ENCODE measurements around the gene USP46. TPM values are rescaled to one million over a fixed set of nuclear protein-coding genes. Genes with fewer than 3 reads are reported as not detected.

USP46 gene
- total RNA-seq, 1 experiment from 2014 or later, result 15.5 TPM

- no TSS peak for BruUV-seq (replicated peaks)
- Histone ChIP-seq H3K27me3 (ENCODE audit: control insufficient read depth, insufficient read depth, low read length) (no peaks in the 10 kb centered on the region), H3K9me3 (ENCODE audit: control insufficient read depth, insufficient read depth, low read depth, low read length) (no peaks in the 10 kb centered on the region), H3K4me1 (ENCODE audit: control insufficient read depth, insufficient read depth, low read length) (no peaks in the 10 kb centered on the region; the same call in 1 of the 2 replicates), H3K36me3 (ENCODE audit: control insufficient read depth, insufficient read depth, low read length) (peaks cover 2% of the 10 kb centered on the region; the same call in 1 of the 2 replicates), H3K27ac (ENCODE audit: low read length) (no peak overlapping the region), H3K4me3 (ENCODE audit: low read depth in 2 of 2, low read length in 2 of 2) (no peak overlapping the region)
- in situ Hi-C loops (cut with HindIII; ENCODE audit: low pct_unique_long_range_greater_than_20kb, low sequenced_read_pairs) (no loop called here), intact Hi-C loops (cut with micrococcal nuclease; ENCODE audit: unreplicated experiment) (loop anchor here (2.0 to 10.0 kb wide), 2 partner anchors 110 to 288 kb away; no protein-coding TSS in a partner anchor)
- ChIA-PET CTCF (interaction anchor here (0.6 kb wide), 1 partner anchor 76 kb away, joined by 5 read pairs; no protein-coding TSS in a partner anchor), POLR2A (no interaction called here)
- ATAC-seq (no peak), DNase-seq (ENCODE audit: low read depth, low spot score) (no peak)
- no peak for TF ChIP-seq REST (IDR thresholded peaks at IDR 0.05; ENCODE audit: insufficient read depth in 1 of 2, low read depth in 2 of 2, low read length in 1 of 2)
- no peak for TF ChIP-seq TCF7L2 (IDR thresholded peaks at IDR 0.05; ENCODE audit: low read depth, low read length)
- TF ChIP-seq SIN3A (IDR thresholded peaks at IDR 0.05; ENCODE audit: borderline replicate concordance, insufficient read depth, low read depth, low read length), result no peak
- TF ChIP-seq CTCF (IDR thresholded peaks at IDR 0.05), result no peak
- TF ChIP-seq POLR2AphosphoS5 (IDR thresholded peaks at IDR 0.05; ENCODE audit: low read depth, low read length), result no peak
Observed at GRCh38 chr4:52664479-52664878, 5.4 kb upstream of the USP46 start.

DNA sequence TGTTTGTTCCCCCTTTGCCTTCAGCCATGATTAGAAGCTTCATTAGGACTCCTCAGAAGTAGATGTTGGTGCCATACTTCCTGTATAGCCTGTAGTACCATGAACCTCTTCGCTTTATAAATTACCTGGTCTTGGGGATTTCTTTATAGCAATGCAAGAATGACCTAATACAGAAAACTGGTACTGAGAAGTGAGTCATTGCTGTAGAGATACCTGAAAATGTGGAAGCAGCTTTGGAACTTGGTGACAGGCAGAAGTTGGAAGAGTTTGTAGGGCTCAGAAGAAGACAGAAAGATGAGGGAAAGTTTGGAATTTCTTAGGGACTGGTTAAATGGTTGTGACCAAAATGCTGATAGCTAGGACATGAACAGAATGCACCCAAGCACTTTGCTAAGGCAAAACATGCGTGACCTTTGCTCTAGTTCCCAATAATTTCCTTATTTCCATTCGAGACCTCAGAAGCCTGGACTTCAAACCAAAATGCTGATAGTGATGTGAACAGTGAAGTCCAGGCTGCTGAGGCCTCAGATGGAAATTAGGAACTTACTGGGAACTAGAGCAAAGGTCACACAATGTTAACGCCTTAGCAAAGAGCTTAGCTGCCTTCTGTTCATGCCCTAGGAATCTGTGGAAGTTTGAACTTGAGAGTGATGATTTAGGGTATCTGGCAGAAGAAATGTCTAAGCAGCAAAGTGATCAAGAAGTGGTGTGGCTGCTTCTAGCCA lies 3.0 kb upstream of the USP46 start:
- intact Hi-C loops (cut with micrococcal nuclease; ENCODE audit: unreplicated experiment), result loop anchor here (10.0 kb wide), 1 partner anchor 107 kb away; no protein-coding TSS in a partner anchor
- POLR2A ChIA-PET, result no interaction called here
- in situ Hi-C loops (cut with HindIII; ENCODE audit: low pct_unique_long_range_greater_than_20kb, low sequenced_read_pairs), result no loop called here

More for the DNA sequence above, 3.0 kb upstream of the USP46 start:
- Histone ChIP-seq H3K9me3 (ENCODE audit: control insufficient read depth, insufficient read depth, low read depth, low read length) (no peaks in the 10 kb centered on the region), H3K27ac (ENCODE audit: low read length) (no peak overlapping the region), H3K4me1 (ENCODE audit: control insufficient read depth, insufficient read depth, low read length) (peaks cover 7% of the 10 kb centered on the region), H3K36me3 (ENCODE audit: control insufficient read depth, insufficient read depth, low read length) (peaks cover 5% of the 10 kb centered on the region; the same call in 1 of the 2 replicates), H3K4me3 (ENCODE audit: low read depth in 2 of 2, low read length in 2 of 2) (no peak overlapping the region), H3K27me3 (ENCODE audit: control insufficient read depth, insufficient read depth, low read length) (no peaks in the 10 kb centered on the region)
- no TSS peak for BruUV-seq (replicated peaks)
- DNase-seq (ENCODE audit: low read depth, low spot score) (no peak), ATAC-seq (no peak)
- TF ChIP-seq TCF7L2 (IDR thresholded peaks at IDR 0.05; ENCODE audit: low read depth, low read length), result no peak
- TF ChIP-seq SIN3A (IDR thresholded peaks at IDR 0.05; ENCODE audit: borderline replicate concordance, insufficient read depth, low read depth, low read length), result no peak
- TF ChIP-seq REST (IDR thresholded peaks at IDR 0.05; ENCODE audit: insufficient read depth in 1 of 2, low read depth in 2 of 2, low read length in 1 of 2), result no peak
- no peak for TF ChIP-seq POLR2AphosphoS5 (IDR thresholded peaks at IDR 0.05; ENCODE audit: low read depth, low read length)
- TF ChIP-seq CTCF (IDR thresholded peaks at IDR 0.05), result no peak
- CTCF ChIA-PET, result no interaction called here
